IPS DF 19.7 (cell line): ENCODE data around the gene PTPRM.
A peak's percentile ranks its signal among the peaks of the same experiment; 100 is the strongest.

Experiments
- DNase-seq: peaks from one replicate; pipeline ENCODE4 v3.0.0-alpha.2; 2013; ENCODE audit warnings: low read depth, low spot score

The PTPRM gene

DNA sequence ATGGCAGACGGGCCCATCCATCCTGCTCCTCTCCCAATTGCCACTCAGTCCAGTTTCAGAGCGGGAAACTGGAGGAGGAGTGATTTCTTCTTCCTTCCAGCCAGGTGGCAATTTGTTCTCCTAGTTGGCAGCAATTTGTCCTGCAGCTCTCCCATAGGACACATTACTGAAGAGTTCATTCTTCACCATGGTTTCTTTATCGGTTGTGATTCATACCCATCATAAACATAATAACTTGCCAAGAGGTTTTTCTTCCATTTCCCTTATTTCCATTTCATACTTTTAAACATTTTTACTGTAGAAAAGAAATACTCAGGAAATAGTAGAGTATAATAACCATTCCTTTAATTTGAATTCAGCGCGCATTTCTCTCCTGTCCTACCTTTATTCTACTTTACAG is 664.2 kb downstream of the PTPRM start:
- DNase-seq = no peak

GRCh38 chr18:8232791-8233190 is 665.7 kb downstream of the PTPRM start:
- DNase-seq = no peak

DNA sequence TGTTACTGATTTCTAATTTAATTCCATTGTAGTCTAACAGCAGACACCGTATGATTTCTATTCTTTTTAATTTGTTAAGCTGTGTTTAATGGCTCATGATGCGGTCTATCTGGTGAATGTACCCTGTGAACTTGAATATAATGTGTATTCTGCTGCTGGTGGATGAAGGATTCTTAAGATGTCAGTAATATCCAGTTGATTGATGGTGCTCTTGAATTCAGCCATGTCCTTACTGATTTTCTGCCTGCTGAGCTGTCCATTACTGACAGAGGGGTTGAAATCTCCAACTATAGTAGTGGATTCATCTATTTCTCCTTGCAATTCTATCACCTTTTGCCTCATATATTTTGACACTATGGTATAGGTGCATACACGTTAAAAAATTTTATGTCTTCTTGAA is 668.8 kb downstream of the PTPRM start:
- no peak for DNase-seq

GRCh38 chr18:8238507-8238906 is 671.4 kb downstream of the PTPRM start:
- no peak for DNase-seq

GRCh38 chr18:8241731-8242130 is 674.6 kb downstream of the PTPRM start:
- DNase-seq = no peak

DNA sequence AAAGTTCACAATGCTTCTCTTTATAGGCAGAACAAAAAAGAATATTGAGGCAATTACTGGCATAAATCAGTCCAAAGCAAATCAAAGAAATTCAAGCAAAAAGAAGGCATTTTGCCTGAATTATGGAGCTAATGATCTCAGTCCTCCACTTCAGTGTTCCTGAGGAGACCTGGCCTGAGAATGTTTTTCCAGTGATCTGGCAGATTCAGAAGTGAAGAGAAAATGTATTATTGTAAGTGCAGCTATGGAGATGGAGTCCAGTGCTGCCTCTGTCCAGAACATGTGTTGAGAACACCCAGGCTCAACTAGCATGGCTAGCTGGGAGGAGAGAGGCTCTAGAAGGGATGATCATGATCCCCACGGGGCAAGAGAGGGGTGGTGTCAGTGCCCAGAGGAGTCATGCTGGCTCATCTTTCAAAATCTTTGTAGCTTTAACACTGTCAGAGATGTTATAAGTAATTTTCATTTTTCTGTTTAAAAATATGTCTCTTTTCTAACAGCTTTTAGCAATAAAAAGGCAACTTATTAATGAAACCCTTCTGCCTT is 675.1 kb downstream of the PTPRM start:
- no peak for DNase-seq

- DNase-seq = no peak
Observed at GRCh38 chr18:8247700-8248099, 680.6 kb downstream of the PTPRM start.

DNA sequence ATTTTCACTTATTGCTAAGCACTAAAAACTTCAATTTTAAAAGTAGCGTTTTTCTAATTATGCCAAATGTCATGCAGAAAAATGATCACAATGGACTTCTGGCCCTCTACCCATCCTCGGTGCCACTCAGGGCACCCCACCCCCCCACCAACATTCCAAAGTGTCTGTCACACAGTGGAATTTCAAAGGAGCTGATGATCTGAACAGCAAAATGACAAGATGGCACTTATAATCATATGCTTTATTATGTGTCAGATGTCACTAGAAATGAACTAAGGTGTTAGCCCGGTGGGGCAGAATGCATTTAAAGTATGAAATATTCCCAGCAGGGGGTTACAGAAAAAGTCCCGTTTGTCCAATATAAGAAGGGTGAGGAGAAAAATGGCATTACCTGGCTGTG is 681.5 kb downstream of the PTPRM start:
- DNase-seq = no peak

DNA sequence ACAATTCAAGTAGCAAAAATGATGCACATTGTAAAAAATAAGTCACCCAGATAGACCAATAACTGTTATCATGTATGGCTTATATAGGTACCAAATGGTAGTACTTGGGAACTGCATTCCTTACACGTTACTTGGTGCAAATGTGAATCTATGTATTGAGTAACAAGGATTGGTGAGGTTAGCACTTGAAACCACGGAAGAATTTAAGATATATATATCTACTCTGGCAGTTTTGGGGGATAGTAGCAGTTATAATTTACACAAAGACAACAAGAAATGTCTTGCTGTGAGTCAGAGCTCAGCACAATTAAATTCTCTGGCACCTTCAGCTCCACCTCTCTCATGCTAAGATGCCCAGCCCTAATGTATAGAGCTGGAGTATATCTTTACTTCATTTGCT is 682.7 kb downstream of the PTPRM start:
- no peak for DNase-seq

DNA sequence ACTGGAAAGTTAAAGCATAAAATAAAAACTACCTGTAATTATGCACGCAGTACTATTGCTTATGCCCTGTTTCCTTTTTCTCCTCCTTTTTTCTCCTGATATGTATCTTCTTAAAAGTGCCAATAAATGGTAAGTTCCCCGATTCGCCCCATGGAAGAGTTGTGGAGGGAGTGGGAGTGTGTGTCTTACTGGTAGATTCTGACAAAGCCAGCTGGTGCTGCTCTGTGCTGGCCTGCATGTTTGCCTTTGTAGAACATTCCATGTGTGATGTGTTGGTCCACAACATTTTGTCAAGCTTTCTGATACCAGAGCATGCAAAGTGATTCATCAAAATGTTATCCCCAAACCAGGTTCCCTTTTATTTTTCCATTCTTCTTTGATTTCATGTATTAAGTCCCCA is 685.3 kb downstream of the PTPRM start:
- no peak for DNase-seq

- DNase-seq = no peak
Observed at GRCh38 chr18:8253944-8254343, 686.8 kb downstream of the PTPRM start.

GRCh38 chr18:8254654-8255053 is 687.5 kb downstream of the PTPRM start:
- DNase-seq = no peak

DNA sequence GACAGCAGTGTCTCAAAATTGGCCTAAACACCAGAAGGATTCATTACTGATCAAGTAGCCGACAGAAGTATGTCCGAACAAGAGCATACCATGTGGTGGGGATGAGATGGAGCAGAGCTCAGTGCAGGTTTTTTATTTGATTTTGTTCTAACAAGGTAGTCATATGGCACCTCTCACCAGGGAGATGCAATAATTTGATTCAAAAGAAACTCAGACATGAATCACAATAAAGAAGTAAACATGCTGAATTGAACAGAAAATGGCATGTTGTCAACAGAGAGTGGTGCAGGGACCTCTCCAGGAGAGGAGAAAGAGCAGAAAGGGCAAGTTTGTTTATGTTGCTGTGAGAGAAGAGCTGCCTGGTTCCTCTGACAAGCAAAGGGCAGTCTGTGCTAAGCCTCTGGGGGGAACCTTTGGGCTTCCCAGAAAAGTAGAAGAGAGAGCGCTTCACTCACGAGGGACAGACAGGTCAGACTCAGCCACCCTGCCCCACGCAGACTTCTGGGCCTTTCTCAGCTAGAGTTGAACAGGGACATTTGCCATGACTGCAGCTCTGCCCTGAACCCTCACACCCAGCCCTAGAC is 690.8 kb downstream of the PTPRM start:
- no peak for DNase-seq

DNA sequence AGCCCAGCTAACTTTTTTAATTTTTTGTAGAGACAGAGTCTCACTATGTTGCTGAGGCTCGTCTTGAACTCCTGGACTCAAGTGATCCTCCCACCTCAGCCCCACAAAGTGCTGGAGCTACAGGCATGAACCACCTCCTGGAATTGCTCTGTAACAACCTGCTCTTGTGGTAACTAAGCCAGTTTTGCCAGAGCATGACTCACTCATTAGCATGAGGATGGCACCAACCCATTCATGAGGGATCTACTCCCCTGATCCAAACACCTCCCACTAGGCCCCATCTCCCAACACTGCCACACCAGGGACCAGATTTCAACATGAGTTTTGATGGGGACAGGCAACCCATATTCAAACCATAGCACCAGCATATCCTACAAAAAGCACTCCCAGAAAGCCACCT is 693.2 kb downstream of the PTPRM start:
- DNase-seq = peak; percentile 47

GRCh38 chr18:8260827-8261226 is 693.7 kb downstream of the PTPRM start:
- DNase-seq = no peak

- DNase-seq = no peak
Observed at GRCh38 chr18:8261651-8262091, 694.6 kb downstream of the PTPRM start.

GRCh38 chr18:8262221-8262620 is 695.1 kb downstream of the PTPRM start:
- no peak for DNase-seq

DNA sequence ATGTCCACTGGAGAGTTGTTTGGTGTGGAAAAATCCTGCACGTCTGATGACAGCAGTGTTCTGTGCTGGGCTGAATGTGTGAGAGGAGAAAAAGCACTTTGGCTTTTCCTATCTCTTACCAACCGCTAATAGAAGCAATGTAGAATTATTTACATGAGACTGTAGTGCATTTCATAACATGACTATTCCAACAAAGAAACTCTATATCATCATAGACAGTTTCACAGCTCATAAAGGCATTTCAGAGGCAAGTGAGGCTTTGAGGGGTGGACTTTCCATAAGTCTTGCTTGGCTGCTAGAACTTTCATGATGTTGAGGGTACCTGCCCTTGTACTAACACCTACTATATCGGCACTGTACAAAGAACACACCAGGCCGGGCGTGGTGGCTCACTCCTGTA is 697.0 kb downstream of the PTPRM start:
- no peak for DNase-seq

- DNase-seq = no peak
Observed at GRCh38 chr18:8264861-8265411, 697.8 kb downstream of the PTPRM start.

- no peak for DNase-seq
Observed at GRCh38 chr18:8272254-8272653, 705.1 kb downstream of the PTPRM start.

DNA sequence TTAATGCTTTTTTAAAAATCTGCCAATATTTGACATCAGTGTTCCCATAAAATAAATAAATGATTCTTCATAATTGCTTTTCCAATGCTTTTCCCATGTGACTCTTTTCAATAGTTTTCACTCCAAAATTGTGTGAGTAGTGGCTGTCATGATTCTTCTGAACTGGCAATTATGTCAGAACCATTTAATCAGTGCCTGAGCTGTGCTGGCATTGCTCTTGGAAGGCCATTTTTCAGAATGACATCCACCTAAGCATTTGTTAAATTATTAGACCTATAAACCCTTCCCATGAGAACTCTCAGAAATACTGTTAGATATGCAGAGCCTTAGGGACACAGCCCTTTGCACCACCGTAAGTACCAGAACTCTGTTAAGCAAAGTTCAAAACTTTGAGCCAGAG is 707.3 kb downstream of the PTPRM start:
- no peak for DNase-seq

DNA sequence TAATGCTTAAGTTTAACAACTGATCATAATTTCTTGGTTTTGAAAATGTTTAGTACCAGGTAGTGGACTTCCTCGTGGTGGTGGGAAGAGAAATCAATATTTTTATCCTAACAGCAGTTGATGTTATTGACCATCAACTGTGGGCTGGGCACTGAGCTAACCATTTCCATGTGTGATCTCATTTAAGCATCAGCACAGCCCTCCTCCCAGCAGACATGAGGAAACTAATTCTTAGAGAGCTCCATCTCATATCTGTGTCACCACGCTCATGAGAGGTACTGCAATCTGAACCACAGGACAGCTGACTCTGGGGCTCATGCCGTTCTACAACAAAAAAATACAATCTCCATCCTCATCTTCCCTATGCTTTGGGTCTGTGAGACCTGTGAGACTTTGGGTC is 709.3 kb downstream of the PTPRM start:
- no peak for DNase-seq

GRCh38 chr18:8277270-8277669 is 710.2 kb downstream of the PTPRM start:
- no peak for DNase-seq

DNA sequence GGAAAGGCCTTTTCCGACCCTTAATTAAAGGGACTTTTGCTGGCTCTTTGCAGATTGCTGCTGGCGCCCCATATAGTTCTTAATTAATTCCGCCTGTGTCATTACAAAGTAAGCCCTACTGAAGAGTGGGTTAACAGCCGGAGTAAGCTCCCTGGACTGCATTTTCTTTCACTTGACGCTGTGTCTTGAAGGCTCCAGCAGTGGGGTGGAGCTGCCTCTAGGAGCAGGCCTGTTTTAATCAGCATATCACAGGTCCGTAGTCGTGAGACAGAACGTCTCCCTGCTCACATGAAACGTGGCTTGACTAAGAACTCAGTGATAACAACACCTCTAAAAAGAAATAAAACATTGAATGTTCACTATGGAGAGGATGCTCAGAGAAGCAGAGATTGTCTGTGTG is 712.2 kb downstream of the PTPRM start:
- DNase-seq = no peak
